Measurements from ENCODE around the gene HIPK1. TPM values are rescaled to one million over a fixed set of nuclear protein-coding genes. Genes with fewer than 3 reads are reported as not detected.

The HIPK1 gene
- total and polyA plus RNA-seq, 10 of the 15 experiments (the other 5 are each of a cell fraction or from before 2014, with no cell fraction given): 4.2 to 33.9 (median 11.4) TPM

- TF ChIP-seq, protein P1, sequence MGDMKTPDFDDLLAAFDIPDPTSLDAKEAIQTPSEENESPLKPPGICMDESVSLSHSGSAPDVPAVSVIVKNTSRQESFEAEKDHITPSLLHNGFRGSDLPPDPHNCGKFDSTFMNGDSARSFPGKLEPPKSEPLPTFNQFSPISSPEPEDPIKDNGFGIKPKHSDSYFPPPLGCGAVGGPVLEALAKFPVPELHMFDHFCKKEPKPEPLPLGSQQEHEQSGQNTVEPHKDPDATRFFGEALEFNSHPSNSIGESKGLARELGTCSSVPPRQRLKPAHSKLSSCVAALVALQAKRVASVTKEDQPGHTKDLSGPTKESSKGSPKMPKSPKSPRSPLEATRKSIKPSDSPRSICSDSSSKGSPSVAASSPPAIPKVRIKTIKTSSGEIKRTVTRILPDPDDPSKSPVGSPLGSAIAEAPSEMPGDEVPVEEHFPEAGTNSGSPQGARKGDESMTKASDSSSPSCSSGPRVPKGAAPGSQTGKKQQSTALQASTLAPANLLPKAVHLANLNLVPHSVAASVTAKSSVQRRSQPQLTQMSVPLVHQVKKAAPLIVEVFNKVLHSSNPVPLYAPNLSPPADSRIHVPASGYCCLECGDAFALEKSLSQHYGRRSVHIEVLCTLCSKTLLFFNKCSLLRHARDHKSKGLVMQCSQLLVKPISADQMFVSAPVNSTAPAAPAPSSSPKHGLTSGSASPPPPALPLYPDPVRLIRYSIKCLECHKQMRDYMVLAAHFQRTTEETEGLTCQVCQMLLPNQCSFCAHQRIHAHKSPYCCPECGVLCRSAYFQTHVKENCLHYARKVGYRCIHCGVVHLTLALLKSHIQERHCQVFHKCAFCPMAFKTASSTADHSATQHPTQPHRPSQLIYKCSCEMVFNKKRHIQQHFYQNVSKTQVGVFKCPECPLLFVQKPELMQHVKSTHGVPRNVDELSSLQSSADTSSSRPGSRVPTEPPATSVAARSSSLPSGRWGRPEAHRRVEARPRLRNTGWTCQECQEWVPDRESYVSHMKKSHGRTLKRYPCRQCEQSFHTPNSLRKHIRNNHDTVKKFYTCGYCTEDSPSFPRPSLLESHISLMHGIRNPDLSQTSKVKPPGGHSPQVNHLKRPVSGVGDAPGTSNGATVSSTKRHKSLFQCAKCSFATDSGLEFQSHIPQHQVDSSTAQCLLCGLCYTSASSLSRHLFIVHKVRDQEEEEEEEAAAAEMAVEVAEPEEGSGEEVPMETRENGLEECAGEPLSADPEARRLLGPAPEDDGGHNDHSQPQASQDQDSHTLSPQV (IDR thresholded peaks at IDR 0.05): peak; percentile 47; the same call in 1 of the 2 replicates
- TF ChIP-seq NFYB (IDR thresholded peaks at IDR 0.05; ENCODE audit: insufficient read depth, low read depth, low read length) (peak; percentile 78), TAF1 (IDR thresholded peaks at IDR 0.05; ENCODE audit: borderline replicate concordance, low read depth, low read length) (0 out of 2 replicates have a peak, but pooled peaks have one; percentile 38), MXI1 (IDR thresholded peaks at IDR 0.05; ENCODE audit: low read depth, low read length) (peak; percentile 82), TARDBP (IDR thresholded peaks at IDR 0.05; ENCODE audit: borderline replicate concordance) (peak; percentile 84), CREB1 (IDR thresholded peaks at IDR 0.05; ENCODE audit: low read depth) (peak; percentile 47; the same call in 1 of the 2 replicates), MEF2A (IDR thresholded peaks at IDR 0.05; ENCODE audit: insufficient read depth, low read depth, low read length) (peak; percentile 82), PAX8 (IDR thresholded peaks at IDR 0.05) (no peak), POLR2A (IDR thresholded peaks at IDR 0.05; ENCODE audit: low read depth, low read length) (peak; percentile 77), NR2F1 (conservative IDR thresholded peaks at IDR 0.05) (peak; percentile 46), YBX1 (IDR thresholded peaks at IDR 0.05) (no peak), IKZF1 (conservative IDR thresholded peaks at IDR 0.05) (peak; percentile 93), RAD21 (IDR thresholded peaks at IDR 0.05; ENCODE audit: insufficient read depth, low read depth, low read length) (peak; percentile 93), MYB (IDR thresholded peaks at IDR 0.05; ENCODE audit: borderline replicate concordance, low read depth, low read length) (peak; percentile 6; the same call in 1 of the 2 replicates), IRF3 (IDR thresholded peaks at IDR 0.05) (0 out of 2 replicates have a peak, but pooled peaks have one; percentile 28)
- TF ChIP-seq, protein P2, sequence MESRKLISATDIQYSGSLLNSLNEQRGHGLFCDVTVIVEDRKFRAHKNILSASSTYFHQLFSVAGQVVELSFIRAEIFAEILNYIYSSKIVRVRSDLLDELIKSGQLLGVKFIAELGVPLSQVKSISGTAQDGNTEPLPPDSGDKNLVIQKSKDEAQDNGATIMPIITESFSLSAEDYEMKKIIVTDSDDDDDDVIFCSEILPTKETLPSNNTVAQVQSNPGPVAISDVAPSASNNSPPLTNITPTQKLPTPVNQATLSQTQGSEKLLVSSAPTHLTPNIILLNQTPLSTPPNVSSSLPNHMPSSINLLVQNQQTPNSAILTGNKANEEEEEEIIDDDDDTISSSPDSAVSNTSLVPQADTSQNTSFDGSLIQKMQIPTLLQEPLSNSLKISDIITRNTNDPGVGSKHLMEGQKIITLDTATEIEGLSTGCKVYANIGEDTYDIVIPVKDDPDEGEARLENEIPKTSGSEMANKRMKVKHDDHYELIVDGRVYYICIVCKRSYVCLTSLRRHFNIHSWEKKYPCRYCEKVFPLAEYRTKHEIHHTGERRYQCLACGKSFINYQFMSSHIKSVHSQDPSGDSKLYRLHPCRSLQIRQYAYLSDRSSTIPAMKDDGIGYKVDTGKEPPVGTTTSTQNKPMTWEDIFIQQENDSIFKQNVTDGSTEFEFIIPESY (IDR thresholded peaks at IDR 0.05): no peak
- TF ChIP-seq, protein P3, sequence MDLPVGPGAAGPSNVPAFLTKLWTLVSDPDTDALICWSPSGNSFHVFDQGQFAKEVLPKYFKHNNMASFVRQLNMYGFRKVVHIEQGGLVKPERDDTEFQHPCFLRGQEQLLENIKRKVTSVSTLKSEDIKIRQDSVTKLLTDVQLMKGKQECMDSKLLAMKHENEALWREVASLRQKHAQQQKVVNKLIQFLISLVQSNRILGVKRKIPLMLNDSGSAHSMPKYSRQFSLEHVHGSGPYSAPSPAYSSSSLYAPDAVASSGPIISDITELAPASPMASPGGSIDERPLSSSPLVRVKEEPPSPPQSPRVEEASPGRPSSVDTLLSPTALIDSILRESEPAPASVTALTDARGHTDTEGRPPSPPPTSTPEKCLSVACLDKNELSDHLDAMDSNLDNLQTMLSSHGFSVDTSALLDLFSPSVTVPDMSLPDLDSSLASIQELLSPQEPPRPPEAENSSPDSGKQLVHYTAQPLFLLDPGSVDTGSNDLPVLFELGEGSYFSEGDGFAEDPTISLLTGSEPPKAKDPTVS (IDR thresholded peaks at IDR 0.05; ENCODE audit: low read depth, low read length): peak; percentile 93
- TF ChIP-seq, protein P4, sequence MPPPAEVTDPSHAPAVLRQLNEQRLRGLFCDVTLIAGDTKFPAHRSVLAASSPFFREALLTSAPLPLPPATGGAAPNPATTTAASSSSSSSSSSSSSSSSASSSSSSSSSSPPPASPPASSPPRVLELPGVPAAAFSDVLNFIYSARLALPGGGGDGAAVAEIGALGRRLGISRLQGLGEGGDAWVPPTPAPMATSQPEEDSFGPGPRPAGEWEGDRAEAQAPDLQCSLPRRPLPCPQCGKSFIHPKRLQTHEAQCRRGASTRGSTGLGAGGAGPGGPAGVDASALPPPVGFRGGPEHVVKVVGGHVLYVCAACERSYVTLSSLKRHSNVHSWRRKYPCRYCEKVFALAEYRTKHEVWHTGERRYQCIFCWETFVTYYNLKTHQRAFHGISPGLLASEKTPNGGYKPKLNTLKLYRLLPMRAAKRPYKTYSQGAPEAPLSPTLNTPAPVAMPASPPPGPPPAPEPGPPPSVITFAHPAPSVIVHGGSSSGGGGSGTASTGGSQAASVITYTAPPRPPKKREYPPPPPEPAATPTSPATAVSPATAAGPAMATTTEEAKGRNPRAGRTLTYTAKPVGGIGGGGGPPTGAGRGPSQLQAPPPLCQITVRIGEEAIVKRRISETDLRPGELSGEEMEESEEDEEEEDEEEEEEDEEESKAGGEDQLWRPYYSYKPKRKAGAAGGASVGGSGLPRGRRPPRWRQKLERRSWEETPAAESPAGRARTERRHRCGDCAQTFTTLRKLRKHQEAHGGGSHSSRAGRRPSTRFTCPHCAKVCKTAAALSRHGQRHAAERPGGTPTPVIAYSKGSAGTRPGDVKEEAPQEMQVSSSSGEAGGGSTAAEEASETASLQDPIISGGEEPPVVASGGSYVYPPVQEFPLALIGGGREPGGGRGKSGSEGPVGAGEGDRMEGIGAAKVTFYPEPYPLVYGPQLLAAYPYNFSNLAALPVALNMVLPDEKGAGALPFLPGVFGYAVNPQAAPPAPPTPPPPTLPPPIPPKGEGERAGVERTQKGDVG (CRISPR knock-in tag; IDR thresholded peaks at IDR 0.05): no peak
These were observed 24.3 kb upstream of the HIPK1 start, which contains the start of the genes AP4B1 and DCLRE1B (continued) for GRCh38 chr1:113904674-113905434.

Data from GM12878 (cell line).